Neural cell (in vitro differentiated cells): ENCODE measurements around the gene TNFRSF4. TPM values are rescaled to one million over a fixed set of nuclear protein-coding genes. Genes with fewer than 3 reads are reported as not detected.

Experiments
- H2AFZ ChIP-seq: fragments of 200-600, 300-800 bp; sonication (generic), shearing (Covaris generic); 2 replicates; pipeline ENCODE4 v1.6.0; 2014; ENCODE audit warnings: low read depth, mild to moderate bottlenecking, antibody characterized with exemption, low read length, moderate library complexity
- H3F3A ChIP-seq: fragments of 200-600 bp; shearing (Covaris generic); 2 replicates; pipeline ENCODE4 v1.6.1; 2016; ENCODE audit warnings: mild to moderate bottlenecking, moderate library complexity, mixed read lengths, antibody characterized with exemption, low read length; ENCODE audit not compliant: insufficient read depth, poor library complexity, severe bottlenecking
- H3K27ac ChIP-seq: fragments of 200-600, 300-800 bp; sonication (generic), shearing (Covaris generic); 2 replicates; pipeline ENCODE4 v1.5.1; 2014; ENCODE audit warnings: mild to moderate bottlenecking, low read length, moderate library complexity
- H3K27me3 ChIP-seq: fragments of 300-800, 200-600 bp; sonication (generic), shearing (Covaris generic); 2 replicates; pipeline ENCODE4 v1.6.0; 2014; ENCODE audit warnings: mild to moderate bottlenecking, low read depth, low read length, moderate library complexity; ENCODE audit not compliant: insufficient read depth
- H3K36me3 ChIP-seq: fragments of 300-800, 200-600 bp; sonication (generic), shearing (Covaris generic); 2 replicates; pipeline ENCODE4 v1.5.1; 2014; ENCODE audit warnings: mild to moderate bottlenecking, antibody characterized with exemption, low read length, moderate library complexity; ENCODE audit not compliant: insufficient read depth
- H3K4me2 ChIP-seq: fragments of 300-800, 200-600 bp; sonication (generic), shearing (Covaris generic); 2 replicates; pipeline ENCODE4 v1.6.0; 2014; ENCODE audit warnings: mild to moderate bottlenecking, low read length
- H3K4me3 ChIP-seq: fragments of 300-800, 200-600 bp; sonication (generic), shearing (Covaris generic); 2 replicates; pipeline ENCODE4 v1.5.1; 2014; ENCODE audit warnings: mild to moderate bottlenecking, low read length, moderate library complexity
- H3K79me2 ChIP-seq: fragments of 200-600 bp; shearing (Covaris generic); replicated peaks from 2 replicates; pipeline ENCODE4 v1.6.0; 2014; ENCODE audit warnings: mild to moderate bottlenecking, low read length, moderate library complexity; ENCODE audit not compliant: insufficient read depth
- H3K9ac ChIP-seq: fragments of 300-800, 200-600 bp; sonication (generic), shearing (Covaris generic); 2 replicates; pipeline ENCODE4 v1.6.1; 2016; ENCODE audit warnings: mild to moderate bottlenecking, low read length, mixed read lengths
- H3K9me2 ChIP-seq: fragments of 200-600 bp; shearing (Covaris generic); 2 replicates; pipeline ENCODE4 v1.6.1; 2016; ENCODE audit warnings: mild to moderate bottlenecking, low read length, mixed read lengths; ENCODE audit not compliant: insufficient read depth
- H3K9me3 ChIP-seq: fragments of 200-600, 300-800 bp; sonication (generic), shearing (Covaris generic); 2 replicates; pipeline ENCODE4 v1.6.1; 2016; ENCODE audit warnings: mild to moderate bottlenecking, mixed run types, low read length, moderate library complexity, mixed read lengths
- H4K20me1 ChIP-seq: fragments of 200-600 bp; shearing (Covaris generic); 2 replicates; pipeline ENCODE4 v1.6.1; 2016; ENCODE audit warnings: mild to moderate bottlenecking, mixed run types; ENCODE audit not compliant: insufficient read depth
- EP300 ChIP-seq: fragments of 450-650 bp; conservative IDR thresholded peaks from 2 replicates; pipeline ENCODE4 v1.6.1; 2014; ENCODE audit warnings: antibody characterized with exemption, mild to moderate bottlenecking, moderate library complexity; ENCODE audit not compliant: poor library complexity, severe bottlenecking
- EZH2 ChIP-seq: fragments of 200-600, 300-800 bp; shearing (Covaris generic), sonication (generic); IDR thresholded peaks from 2 replicates; pipeline ENCODE4 v1.6.1; 2014; ENCODE audit warnings: antibody characterized with exemption, low read length, borderline replicate concordance, mild to moderate bottlenecking; ENCODE audit not compliant: insufficient read depth, poor library complexity, severe bottlenecking
- MXI1 ChIP-seq: fragments of 450-650 bp; conservative IDR thresholded peaks from 2 replicates; pipeline ENCODE4 v1.6.1; 2014; ENCODE audit warnings: antibody characterized with exemption, mild to moderate bottlenecking; ENCODE audit not compliant: poor library complexity, severe bottlenecking
- POLR2AphosphoS5 ChIP-seq: IDR thresholded peaks from 2 replicates; pipeline ENCODE4 v1.6.1; 2012
- RAD21 ChIP-seq: fragments of 450-650 bp; conservative IDR thresholded peaks from 2 replicates; pipeline ENCODE4 v1.6.1; 2014; ENCODE audit warnings: antibody characterized with exemption, mild to moderate bottlenecking, moderate library complexity
- REST ChIP-seq: IDR thresholded peaks from 2 replicates; pipeline ENCODE4 v1.6.1; 2012; ENCODE audit warnings: borderline replicate concordance
- SMC3 ChIP-seq: fragments of 450-650 bp; conservative IDR thresholded peaks from 2 replicates; pipeline ENCODE4 v1.6.1; 2014; ENCODE audit warnings: antibody characterized with exemption, mild to moderate bottlenecking, moderate library complexity; ENCODE audit not compliant: poor library complexity
- TAF1 ChIP-seq: IDR thresholded peaks from 2 replicates; pipeline ENCODE4 v1.6.1; 2012; ENCODE audit warnings: low read depth
- polyA plus RNA-seq: library from polyadenylated mRNA; depleted of rRNA; stranded (reverse); fragments of >200 nt; gene quantifications from 2 replicates; pipeline ENCODE4 v1.2.3, GENCODE V29; 2014
- TF ChIP-seq, protein P1 (sequence below): fragments of 450-650 bp; IDR thresholded peaks from 2 replicates; pipeline ENCODE4 v1.5.1; 2014; ENCODE audit warnings: antibody characterized with exemption, mild to moderate bottlenecking, moderate library complexity; ENCODE audit not compliant: poor library complexity, severe bottlenecking

The TNFRSF4 gene
- polyA plus RNA-seq, 1 donor from 2014 or later, result not detected

- Histone ChIP-seq H2AFZ (no peak overlapping the region), H3F3A (no peaks in the 10 kb centered on the region), H4K20me1 (no peaks in the 10 kb centered on the region), H3K27ac (no peak overlapping the region), H3K4me3 (no peak overlapping the region), H3K9ac (no peak overlapping the region), H3K4me2 (no peak overlapping the region), H3K9me2 (no peaks in the 10 kb centered on the region), H3K9me3 (no peaks in the 10 kb centered on the region), H3K36me3 (no peaks in the 10 kb centered on the region), H3K79me2 (no peaks in the 10 kb centered on the region), H3K27me3 (peaks cover 3% of the 10 kb centered on the region)
- no peak for TF ChIP-seq EP300
- no peak for TF ChIP-seq MXI1
- TF ChIP-seq REST, result no peak
- no peak for TF ChIP-seq RAD21
- TF ChIP-seq SMC3, result no peak
These were observed 29.3 kb upstream of the TNFRSF4 start for GRCh38 chr1:1243266-1243660.

DNA sequence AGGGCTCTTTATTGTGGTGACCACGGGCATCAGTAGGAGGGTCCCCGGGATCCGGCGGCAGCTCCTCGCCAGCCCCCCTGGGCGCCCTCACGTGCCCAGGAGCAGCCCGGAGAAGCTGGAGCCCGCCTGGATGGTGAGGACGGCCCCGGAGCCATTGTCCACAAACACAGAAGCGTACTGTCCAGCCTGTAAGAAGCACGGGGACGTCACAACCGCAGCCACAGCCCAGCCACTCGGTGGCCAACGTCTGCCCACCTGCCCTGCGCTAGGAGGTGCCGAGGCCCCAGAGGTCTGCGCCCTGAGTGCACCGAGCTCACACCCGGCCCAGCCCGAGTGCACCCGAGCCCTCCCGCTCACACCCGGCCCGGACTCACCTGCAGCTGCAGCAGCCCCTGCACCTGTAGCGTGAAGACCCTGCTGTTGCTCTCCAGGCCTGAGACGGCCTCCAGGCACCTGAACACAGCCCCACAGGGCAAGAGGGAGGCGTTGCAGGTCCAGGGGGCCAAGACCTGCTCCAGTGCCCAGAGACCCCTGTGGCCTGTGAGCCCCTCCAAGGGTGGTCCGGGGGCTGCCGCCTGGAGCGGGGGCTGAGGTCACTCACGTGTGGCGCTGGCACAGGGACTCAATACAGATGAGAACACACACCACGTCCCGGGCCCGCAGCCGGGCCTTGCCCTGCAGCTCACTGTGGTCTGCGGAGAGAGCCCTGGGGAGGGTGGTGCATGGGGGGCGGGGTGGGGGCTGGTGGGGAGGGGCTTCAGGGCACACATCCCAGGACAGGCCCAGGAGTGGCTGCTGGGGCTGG is 28.7 kb upstream of the TNFRSF4 start:
- TF ChIP-seq, protein P1, sequence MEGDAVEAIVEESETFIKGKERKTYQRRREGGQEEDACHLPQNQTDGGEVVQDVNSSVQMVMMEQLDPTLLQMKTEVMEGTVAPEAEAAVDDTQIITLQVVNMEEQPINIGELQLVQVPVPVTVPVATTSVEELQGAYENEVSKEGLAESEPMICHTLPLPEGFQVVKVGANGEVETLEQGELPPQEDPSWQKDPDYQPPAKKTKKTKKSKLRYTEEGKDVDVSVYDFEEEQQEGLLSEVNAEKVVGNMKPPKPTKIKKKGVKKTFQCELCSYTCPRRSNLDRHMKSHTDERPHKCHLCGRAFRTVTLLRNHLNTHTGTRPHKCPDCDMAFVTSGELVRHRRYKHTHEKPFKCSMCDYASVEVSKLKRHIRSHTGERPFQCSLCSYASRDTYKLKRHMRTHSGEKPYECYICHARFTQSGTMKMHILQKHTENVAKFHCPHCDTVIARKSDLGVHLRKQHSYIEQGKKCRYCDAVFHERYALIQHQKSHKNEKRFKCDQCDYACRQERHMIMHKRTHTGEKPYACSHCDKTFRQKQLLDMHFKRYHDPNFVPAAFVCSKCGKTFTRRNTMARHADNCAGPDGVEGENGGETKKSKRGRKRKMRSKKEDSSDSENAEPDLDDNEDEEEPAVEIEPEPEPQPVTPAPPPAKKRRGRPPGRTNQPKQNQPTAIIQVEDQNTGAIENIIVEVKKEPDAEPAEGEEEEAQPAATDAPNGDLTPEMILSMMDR, result no peak
- TF ChIP-seq SMC3, result no peak
- no peak for TF ChIP-seq TAF1
- TF ChIP-seq EP300, result no peak
- no peak for TF ChIP-seq MXI1
- TF ChIP-seq RAD21, result no peak
- no peak for TF ChIP-seq POLR2AphosphoS5
- no peak for TF ChIP-seq REST
- TF ChIP-seq EZH2, result no peak
- Histone ChIP-seq H3K27me3 (peaks cover 3% of the 10 kb centered on the region), H3K4me2 (no peak overlapping the region), H3K79me2 (no peaks in the 10 kb centered on the region), H3F3A (no peaks in the 10 kb centered on the region), H2AFZ (no peak overlapping the region), H3K9me2 (no peaks in the 10 kb centered on the region), H3K4me3 (no peak overlapping the region), H3K9ac (no peak overlapping the region), H3K36me3 (no peaks in the 10 kb centered on the region), H3K27ac (no peak overlapping the region), H4K20me1 (no peaks in the 10 kb centered on the region), H3K9me3 (no peaks in the 10 kb centered on the region)
